ENCODE results near the gene ENKD1. TPM values are rescaled to one million over a fixed set of nuclear protein-coding genes. Genes with fewer than 3 reads are reported as not detected.

ENKD1 gene
- total and polyA plus RNA-seq, 2 donors (not counting 1 experiment from before 2014, with no cell fraction given): 13.3 to 14.3 TPM

DNA sequence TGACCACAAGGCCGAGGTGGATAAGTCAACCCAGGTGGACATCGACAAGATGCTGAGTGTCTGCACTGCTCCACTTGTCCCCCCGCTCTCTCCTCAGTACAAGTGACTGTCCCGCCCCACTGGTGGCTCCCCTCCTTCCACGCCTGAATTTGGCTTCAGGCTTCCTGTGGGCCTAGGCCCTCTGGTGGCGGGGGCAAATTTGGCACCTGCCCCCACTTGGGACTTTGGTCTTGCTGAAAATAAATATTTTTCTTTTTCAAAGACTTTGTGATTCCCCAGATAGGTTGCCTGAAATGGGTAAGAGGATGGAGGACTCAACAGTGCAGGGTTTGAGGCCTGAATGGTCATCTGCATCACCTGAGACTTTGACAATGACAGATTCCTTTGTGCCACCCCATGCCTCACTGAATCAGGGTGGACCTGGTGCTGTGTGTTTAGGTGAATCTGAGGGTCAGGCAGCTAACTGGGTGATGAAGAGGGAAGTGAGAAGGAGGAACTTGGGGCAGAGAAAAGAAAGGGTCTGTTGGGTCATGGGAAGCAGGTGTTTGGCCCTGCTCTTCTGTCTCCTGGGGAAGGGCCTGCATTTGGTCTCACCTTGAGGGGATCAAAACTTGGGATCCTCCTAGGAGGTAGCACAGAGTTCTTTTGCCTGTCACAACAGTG, 2.1 kb upstream of the ENKD1 start:
- no peaks in the 10 kb centered on the region for H3K27me3 ChIP-seq (replicated peaks in 1 of 4; ENCODE audit: control extremely low read depth in 1 of 4, control insufficient read depth in 3 of 4, insufficient read depth in 4 of 4, low read length in 3 of 4)
- peaks cover 51% of the 10 kb centered on the region for H3K4me1 Mint-ChIP-seq
- peak overlapping the region; percentile 99 for H3K4me2 ChIP-seq (replicated peaks; ENCODE audit: low read depth, low read length, poor library complexity, severe bottlenecking)
- CTCF ChIA-PET: interaction anchor here (0.6 to 11.7 kb wide), 28 partner anchors 8 to 416 kb away, joined by 3 to 136 read pairs (median 5); partner anchors contain the start of genes ACD, ATP6V0D1, CARMIL2 and CTCF
- intact Hi-C loops (cut with micrococcal nuclease): loop anchor here (1.0 to 10.0 kb wide), 7 partner anchors 8 to 1466 kb away; partner anchors contain the start of genes ACD, CHTF8, CTCF and FHOD1
- POLR2A ChIA-PET: interaction anchor here (0.6 to 2.7 kb wide), 7 partner anchors 18 to 268 kb away, joined by 3 to 16 read pairs (median 5); partner anchors contain the start of genes ATP6V0D1, CTCF and PSMB10
- no peaks in the 10 kb centered on the region for H3K36me3 ChIP-seq (replicated peaks in 1 of 2; ENCODE audit: control extremely low read depth in 1 of 2, control insufficient read depth in 1 of 2, extremely low read depth in 1 of 2, insufficient read depth in 2 of 2, low read length in 1 of 2)
- no peak overlapping the region for H3K4me3 ChIP-seq (ENCODE audit: control extremely low read depth in 1 of 5, extremely low read depth in 1 of 5, insufficient read depth in 1 of 5, low read depth in 2 of 5, low read length in 4 of 5)
- no peaks in the 10 kb centered on the region for H3K9me3 Mint-ChIP-seq (ENCODE audit: insufficient read depth)
- H3K79me2 ChIP-seq (ENCODE audit: control insufficient read depth, insufficient read depth, low read length): peaks cover 9% of the 10 kb centered on the region
- WGBS (ENCODE audit: insufficient coverage): 74% methylated on average over 3 of the region's 6 CpGs
- peak; percentile 16 for ATAC-seq (ENCODE audit: low read depth)
- TF ChIP-seq, protein P1, sequence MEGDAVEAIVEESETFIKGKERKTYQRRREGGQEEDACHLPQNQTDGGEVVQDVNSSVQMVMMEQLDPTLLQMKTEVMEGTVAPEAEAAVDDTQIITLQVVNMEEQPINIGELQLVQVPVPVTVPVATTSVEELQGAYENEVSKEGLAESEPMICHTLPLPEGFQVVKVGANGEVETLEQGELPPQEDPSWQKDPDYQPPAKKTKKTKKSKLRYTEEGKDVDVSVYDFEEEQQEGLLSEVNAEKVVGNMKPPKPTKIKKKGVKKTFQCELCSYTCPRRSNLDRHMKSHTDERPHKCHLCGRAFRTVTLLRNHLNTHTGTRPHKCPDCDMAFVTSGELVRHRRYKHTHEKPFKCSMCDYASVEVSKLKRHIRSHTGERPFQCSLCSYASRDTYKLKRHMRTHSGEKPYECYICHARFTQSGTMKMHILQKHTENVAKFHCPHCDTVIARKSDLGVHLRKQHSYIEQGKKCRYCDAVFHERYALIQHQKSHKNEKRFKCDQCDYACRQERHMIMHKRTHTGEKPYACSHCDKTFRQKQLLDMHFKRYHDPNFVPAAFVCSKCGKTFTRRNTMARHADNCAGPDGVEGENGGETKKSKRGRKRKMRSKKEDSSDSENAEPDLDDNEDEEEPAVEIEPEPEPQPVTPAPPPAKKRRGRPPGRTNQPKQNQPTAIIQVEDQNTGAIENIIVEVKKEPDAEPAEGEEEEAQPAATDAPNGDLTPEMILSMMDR (IDR thresholded peaks at IDR 0.05): peak; percentile 31
- no peak for TF ChIP-seq EZH2 (IDR thresholded peaks at IDR 0.05; ENCODE audit: borderline replicate concordance, insufficient read depth, low read depth, low read length, poor library complexity, severe bottlenecking)
- H3K27me3 Mint-ChIP-seq: no peaks in the 10 kb centered on the region
- DNase-seq: peak; percentile 75
- peak overlapping the region; percentile 84 for H3K27ac Mint-ChIP-seq
- no peaks in the 10 kb centered on the region for H3K9me3 ChIP-seq (ENCODE audit: control extremely low read depth in 1 of 3, control insufficient read depth in 2 of 3, insufficient read depth in 1 of 3, low read length in 2 of 3)
- H3K9ac ChIP-seq (ENCODE audit: low read length): peak overlapping the region; percentile 87
- H2AFZ ChIP-seq (ENCODE audit: insufficient read depth, low read depth, low read length, poor library complexity, severe bottlenecking): no peak overlapping the region
- peaks cover 38 to 54% of the 10 kb centered on the region in 2 donors for H3K4me1 ChIP-seq (ENCODE audit: control insufficient read depth in 2 of 2, insufficient read depth in 2 of 2, low read length in 2 of 2)
- H3K27ac ChIP-seq (ENCODE audit: low read length in 2 of 2): peak overlapping the region; percentile 77 to 86
- H4K20me1 ChIP-seq (ENCODE audit: control insufficient read depth, insufficient read depth, low read length, poor library complexity, severe bottlenecking): no peaks in the 10 kb centered on the region
- peak overlapping the region; percentile 58 for H3K4me3 Mint-ChIP-seq

Measured in B cell (primary cell).